ENCODE measurements around the gene HEPHL1.

The HEPHL1 gene

GRCh38 chr11:94007906-94008305 is 13.2 kb upstream of the HEPHL1 start:
- Histone ChIP-seq H3K9me3 (replicated peaks; ENCODE audit: insufficient read depth, low read length) (no peaks in the 10 kb centered on the region), H3K4me2 (ENCODE audit: low read depth, low read length) (no peak overlapping the region), H3K4me1 (ENCODE audit: low read length) (no peaks in the 10 kb centered on the region), H3K9me2 (replicated peaks; ENCODE audit: insufficient read depth, low read length) (no peaks in the 10 kb centered on the region), H3F3A (ENCODE audit: insufficient read depth, low read length) (no peaks in the 10 kb centered on the region), H4K20me1 (ENCODE audit: insufficient read depth, low read length) (no peaks in the 10 kb centered on the region), H3K4me3 (ENCODE audit: low read length) (no peak overlapping the region), H2AFZ (ENCODE audit: low read length) (no peak overlapping the region), H3K36me3 (replicated peaks; ENCODE audit: insufficient read depth, low read length) (no peaks in the 10 kb centered on the region), H3K27me3 (replicated peaks; ENCODE audit: insufficient read depth, low read length) (no peaks in the 10 kb centered on the region), H3K9ac (ENCODE audit: low read length) (no peak overlapping the region), H3K27ac (ENCODE audit: low read length) (no peak overlapping the region), H3K79me2 (ENCODE audit: low read length) (no peaks in the 10 kb centered on the region)
- TF ChIP-seq, protein P1, sequence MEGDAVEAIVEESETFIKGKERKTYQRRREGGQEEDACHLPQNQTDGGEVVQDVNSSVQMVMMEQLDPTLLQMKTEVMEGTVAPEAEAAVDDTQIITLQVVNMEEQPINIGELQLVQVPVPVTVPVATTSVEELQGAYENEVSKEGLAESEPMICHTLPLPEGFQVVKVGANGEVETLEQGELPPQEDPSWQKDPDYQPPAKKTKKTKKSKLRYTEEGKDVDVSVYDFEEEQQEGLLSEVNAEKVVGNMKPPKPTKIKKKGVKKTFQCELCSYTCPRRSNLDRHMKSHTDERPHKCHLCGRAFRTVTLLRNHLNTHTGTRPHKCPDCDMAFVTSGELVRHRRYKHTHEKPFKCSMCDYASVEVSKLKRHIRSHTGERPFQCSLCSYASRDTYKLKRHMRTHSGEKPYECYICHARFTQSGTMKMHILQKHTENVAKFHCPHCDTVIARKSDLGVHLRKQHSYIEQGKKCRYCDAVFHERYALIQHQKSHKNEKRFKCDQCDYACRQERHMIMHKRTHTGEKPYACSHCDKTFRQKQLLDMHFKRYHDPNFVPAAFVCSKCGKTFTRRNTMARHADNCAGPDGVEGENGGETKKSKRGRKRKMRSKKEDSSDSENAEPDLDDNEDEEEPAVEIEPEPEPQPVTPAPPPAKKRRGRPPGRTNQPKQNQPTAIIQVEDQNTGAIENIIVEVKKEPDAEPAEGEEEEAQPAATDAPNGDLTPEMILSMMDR (IDR thresholded peaks at IDR 0.05; ENCODE audit: low read length), result no peak
- no peak for TF ChIP-seq EZH2phosphoT487 (IDR thresholded peaks at IDR 0.05; ENCODE audit: low read length)
- DNase-seq, result no peak

GRCh38 chr11:94010136-94010535 is 11.0 kb upstream of the HEPHL1 start:
- no peak overlapping the region for H3K4me2 ChIP-seq (ENCODE audit: low read depth, low read length)
- H3K9ac ChIP-seq (ENCODE audit: low read length), result no peak overlapping the region
- H3K79me2 ChIP-seq (ENCODE audit: low read length), result no peaks in the 10 kb centered on the region
- DNase-seq, result no peak
- no peaks in the 10 kb centered on the region for H3K9me3 ChIP-seq (replicated peaks; ENCODE audit: insufficient read depth, low read length)
- no peaks in the 10 kb centered on the region for H3F3A ChIP-seq (ENCODE audit: insufficient read depth, low read length)
- no peaks in the 10 kb centered on the region for H3K27me3 ChIP-seq (replicated peaks; ENCODE audit: insufficient read depth, low read length)
- H3K9me2 ChIP-seq (replicated peaks; ENCODE audit: insufficient read depth, low read length), result no peaks in the 10 kb centered on the region
- H3K27ac ChIP-seq (ENCODE audit: low read length), result no peak overlapping the region
- H3K4me1 ChIP-seq (ENCODE audit: low read length), result no peaks in the 10 kb centered on the region
- no peaks in the 10 kb centered on the region for H4K20me1 ChIP-seq (ENCODE audit: insufficient read depth, low read length)
- H2AFZ ChIP-seq (ENCODE audit: low read length), result no peak overlapping the region
- H3K36me3 ChIP-seq (replicated peaks; ENCODE audit: insufficient read depth, low read length), result no peaks in the 10 kb centered on the region
- H3K4me3 ChIP-seq (ENCODE audit: low read length), result no peak overlapping the region
- TF ChIP-seq, protein P1 (IDR thresholded peaks at IDR 0.05; ENCODE audit: low read length), result no peak
- TF ChIP-seq EZH2phosphoT487 (IDR thresholded peaks at IDR 0.05; ENCODE audit: low read length) (no peak), EZH2 (optimal IDR thresholded peaks at IDR 0.05; ENCODE audit: low read depth, low read length) (no peak)

- Histone ChIP-seq H3K9me3 (replicated peaks; ENCODE audit: insufficient read depth, low read length) (no peaks in the 10 kb centered on the region), H3K4me2 (ENCODE audit: low read depth, low read length) (no peak overlapping the region), H3K9ac (ENCODE audit: low read length) (no peak overlapping the region), H4K20me1 (ENCODE audit: insufficient read depth, low read length) (no peaks in the 10 kb centered on the region), H3K79me2 (ENCODE audit: low read length) (no peaks in the 10 kb centered on the region), H3K36me3 (replicated peaks; ENCODE audit: insufficient read depth, low read length) (no peaks in the 10 kb centered on the region), H3K4me3 (ENCODE audit: low read length) (no peak overlapping the region), H3K27ac (ENCODE audit: low read length) (no peak overlapping the region), H3K27me3 (replicated peaks; ENCODE audit: insufficient read depth, low read length) (no peaks in the 10 kb centered on the region), H2AFZ (ENCODE audit: low read length) (no peak overlapping the region), H3F3A (ENCODE audit: insufficient read depth, low read length) (no peaks in the 10 kb centered on the region), H3K4me1 (ENCODE audit: low read length) (no peaks in the 10 kb centered on the region), H3K9me2 (replicated peaks; ENCODE audit: insufficient read depth, low read length) (no peaks in the 10 kb centered on the region)
- no peak for TF ChIP-seq EZH2phosphoT487 (IDR thresholded peaks at IDR 0.05; ENCODE audit: low read length)
- no peak for TF ChIP-seq EZH2 (optimal IDR thresholded peaks at IDR 0.05; ENCODE audit: low read depth, low read length)
- TF ChIP-seq, protein P1 (IDR thresholded peaks at IDR 0.05; ENCODE audit: low read length), result no peak
- no peak for DNase-seq
These were observed 9.7 kb upstream of the HEPHL1 start for GRCh38 chr11:94011478-94011877.
